Loucy (cell line): ENCODE results near the gene GZMM.

Experiments
- CTCF ChIP-seq: fragments of 200-600 bp; sonication (generic); conservative IDR thresholded peaks from 2 replicates; pipeline ENCODE4 v1.5.1; 2014; ENCODE audit warnings: mild to moderate bottlenecking, antibody characterized with exemption, low read length
- EZH2phosphoT487 ChIP-seq: fragments of 200-600 bp; IDR thresholded peaks from 2 replicates; pipeline ENCODE4 v1.6.1; 2018; ENCODE audit warnings: antibody characterized with exemption, mild to moderate bottlenecking, moderate library complexity, borderline replicate concordance

DNA sequence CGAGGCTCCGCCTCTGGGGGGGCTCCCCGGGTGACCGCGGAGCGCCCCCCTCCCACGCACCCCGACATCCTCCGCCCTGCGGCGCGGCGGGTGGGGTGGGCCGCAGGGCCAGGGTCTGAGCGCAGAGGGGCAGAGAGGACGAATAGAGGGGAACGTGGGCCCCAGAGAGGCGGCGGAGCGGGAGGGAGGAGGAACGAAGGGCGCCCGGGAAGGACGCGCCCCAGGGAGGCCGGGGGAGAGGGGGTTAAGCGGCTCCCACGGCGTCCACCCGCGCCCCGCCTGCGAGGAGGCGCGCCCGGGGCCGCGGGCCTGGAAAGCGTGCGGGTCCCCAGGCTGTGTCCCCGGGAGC, 46.9 kb downstream of the GZMM start:
- no peak for TF ChIP-seq CTCF
- TF ChIP-seq EZH2phosphoT487 = no peak
